ENCODE results near the gene VWA5B2. TPM values are rescaled to one million over a fixed set of nuclear protein-coding genes. Genes with fewer than 3 reads are reported as not detected.

Gene VWA5B2
- total and polyA plus RNA-seq, 9 of the 15 experiments (the other 6 are each of a cell fraction or from before 2014, with no cell fraction given): 0.04 TPM; not detected in 8

DNA sequence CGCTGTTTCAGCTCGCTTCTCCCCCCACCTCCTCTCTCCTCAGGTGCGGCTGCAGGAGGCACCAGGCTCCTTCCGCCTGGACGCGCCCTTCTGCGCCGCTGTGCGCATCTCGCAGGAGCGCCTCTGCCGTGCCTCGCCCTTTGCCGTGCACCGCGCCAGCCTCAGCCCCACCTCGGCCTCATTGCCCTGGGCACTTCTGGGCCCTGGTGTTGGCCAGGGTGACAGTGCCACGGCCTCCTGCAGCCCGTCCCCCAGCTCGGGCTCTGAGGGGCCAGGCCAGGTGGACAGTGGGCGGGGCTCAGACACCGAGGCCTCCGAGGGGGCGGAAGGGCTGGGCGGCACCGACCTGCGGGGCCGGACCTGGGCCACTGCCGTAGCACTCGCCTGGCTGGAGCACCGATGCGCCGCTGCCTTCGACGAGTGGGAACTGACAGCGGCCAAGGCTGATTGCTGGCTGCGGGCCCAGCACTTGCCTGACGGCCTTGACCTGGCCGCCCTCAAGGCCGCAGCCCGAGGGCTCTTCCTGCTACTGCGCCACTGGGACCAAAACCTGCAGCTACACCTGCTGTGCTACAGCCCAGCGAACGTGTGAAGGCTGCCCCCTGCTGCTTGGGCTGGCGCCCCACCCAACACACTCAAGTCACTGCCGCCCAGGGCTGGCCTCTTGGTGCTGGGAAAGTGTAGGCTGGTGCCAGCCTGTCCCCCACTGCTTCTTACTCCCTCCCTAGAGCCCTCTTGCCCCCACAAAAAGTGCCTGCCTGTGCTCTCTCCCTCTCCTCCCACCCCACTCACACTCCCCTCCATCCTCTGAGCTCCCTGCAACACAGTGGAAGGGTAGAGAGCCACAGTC is 12.3 kb downstream of the VWA5B2 start (continued):
- TF ChIP-seq, protein P1, sequence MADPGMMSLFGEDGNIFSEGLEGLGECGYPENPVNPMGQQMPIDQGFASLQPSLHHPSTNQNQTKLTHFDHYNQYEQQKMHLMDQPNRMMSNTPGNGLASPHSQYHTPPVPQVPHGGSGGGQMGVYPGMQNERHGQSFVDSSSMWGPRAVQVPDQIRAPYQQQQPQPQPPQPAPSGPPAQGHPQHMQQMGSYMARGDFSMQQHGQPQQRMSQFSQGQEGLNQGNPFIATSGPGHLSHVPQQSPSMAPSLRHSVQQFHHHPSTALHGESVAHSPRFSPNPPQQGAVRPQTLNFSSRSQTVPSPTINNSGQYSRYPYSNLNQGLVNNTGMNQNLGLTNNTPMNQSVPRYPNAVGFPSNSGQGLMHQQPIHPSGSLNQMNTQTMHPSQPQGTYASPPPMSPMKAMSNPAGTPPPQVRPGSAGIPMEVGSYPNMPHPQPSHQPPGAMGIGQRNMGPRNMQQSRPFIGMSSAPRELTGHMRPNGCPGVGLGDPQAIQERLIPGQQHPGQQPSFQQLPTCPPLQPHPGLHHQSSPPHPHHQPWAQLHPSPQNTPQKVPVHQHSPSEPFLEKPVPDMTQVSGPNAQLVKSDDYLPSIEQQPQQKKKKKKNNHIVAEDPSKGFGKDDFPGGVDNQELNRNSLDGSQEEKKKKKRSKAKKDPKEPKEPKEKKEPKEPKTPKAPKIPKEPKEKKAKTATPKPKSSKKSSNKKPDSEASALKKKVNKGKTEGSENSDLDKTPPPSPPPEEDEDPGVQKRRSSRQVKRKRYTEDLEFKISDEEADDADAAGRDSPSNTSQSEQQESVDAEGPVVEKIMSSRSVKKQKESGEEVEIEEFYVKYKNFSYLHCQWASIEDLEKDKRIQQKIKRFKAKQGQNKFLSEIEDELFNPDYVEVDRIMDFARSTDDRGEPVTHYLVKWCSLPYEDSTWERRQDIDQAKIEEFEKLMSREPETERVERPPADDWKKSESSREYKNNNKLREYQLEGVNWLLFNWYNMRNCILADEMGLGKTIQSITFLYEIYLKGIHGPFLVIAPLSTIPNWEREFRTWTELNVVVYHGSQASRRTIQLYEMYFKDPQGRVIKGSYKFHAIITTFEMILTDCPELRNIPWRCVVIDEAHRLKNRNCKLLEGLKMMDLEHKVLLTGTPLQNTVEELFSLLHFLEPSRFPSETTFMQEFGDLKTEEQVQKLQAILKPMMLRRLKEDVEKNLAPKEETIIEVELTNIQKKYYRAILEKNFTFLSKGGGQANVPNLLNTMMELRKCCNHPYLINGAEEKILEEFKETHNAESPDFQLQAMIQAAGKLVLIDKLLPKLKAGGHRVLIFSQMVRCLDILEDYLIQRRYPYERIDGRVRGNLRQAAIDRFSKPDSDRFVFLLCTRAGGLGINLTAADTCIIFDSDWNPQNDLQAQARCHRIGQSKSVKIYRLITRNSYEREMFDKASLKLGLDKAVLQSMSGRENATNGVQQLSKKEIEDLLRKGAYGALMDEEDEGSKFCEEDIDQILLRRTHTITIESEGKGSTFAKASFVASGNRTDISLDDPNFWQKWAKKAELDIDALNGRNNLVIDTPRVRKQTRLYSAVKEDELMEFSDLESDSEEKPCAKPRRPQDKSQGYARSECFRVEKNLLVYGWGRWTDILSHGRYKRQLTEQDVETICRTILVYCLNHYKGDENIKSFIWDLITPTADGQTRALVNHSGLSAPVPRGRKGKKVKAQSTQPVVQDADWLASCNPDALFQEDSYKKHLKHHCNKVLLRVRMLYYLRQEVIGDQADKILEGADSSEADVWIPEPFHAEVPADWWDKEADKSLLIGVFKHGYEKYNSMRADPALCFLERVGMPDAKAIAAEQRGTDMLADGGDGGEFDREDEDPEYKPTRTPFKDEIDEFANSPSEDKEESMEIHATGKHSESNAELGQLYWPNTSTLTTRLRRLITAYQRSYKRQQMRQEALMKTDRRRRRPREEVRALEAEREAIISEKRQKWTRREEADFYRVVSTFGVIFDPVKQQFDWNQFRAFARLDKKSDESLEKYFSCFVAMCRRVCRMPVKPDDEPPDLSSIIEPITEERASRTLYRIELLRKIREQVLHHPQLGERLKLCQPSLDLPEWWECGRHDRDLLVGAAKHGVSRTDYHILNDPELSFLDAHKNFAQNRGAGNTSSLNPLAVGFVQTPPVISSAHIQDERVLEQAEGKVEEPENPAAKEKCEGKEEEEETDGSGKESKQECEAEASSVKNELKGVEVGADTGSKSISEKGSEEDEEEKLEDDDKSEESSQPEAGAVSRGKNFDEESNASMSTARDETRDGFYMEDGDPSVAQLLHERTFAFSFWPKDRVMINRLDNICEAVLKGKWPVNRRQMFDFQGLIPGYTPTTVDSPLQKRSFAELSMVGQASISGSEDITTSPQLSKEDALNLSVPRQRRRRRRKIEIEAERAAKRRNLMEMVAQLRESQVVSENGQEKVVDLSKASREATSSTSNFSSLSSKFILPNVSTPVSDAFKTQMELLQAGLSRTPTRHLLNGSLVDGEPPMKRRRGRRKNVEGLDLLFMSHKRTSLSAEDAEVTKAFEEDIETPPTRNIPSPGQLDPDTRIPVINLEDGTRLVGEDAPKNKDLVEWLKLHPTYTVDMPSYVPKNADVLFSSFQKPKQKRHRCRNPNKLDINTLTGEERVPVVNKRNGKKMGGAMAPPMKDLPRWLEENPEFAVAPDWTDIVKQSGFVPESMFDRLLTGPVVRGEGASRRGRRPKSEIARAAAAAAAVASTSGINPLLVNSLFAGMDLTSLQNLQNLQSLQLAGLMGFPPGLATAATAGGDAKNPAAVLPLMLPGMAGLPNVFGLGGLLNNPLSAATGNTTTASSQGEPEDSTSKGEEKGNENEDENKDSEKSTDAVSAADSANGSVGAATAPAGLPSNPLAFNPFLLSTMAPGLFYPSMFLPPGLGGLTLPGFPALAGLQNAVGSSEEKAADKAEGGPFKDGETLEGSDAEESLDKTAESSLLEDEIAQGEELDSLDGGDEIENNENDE (IDR thresholded peaks at IDR 0.05; ENCODE audit: low read depth, low read length): no peak
- TF ChIP-seq KDM4B (IDR thresholded peaks at IDR 0.05; ENCODE audit: borderline replicate concordance in 2 of 2, low read depth in 1 of 2) (0 out of 4 replicates have a peak, but pooled peaks of 1 of the 2 experiments have one; percentile 47), ESRRA (IDR thresholded peaks at IDR 0.05; ENCODE audit: borderline replicate concordance, low read depth) (peak; percentile 89), RCOR1 (IDR thresholded peaks at IDR 0.05; ENCODE audit: borderline replicate concordance in 1 of 2, low read depth in 2 of 2, low read length in 2 of 2) (peak in 1 of 2 experiments; percentile 66; a peak in 1 of 4 replicates), GTF2E2 (tag; IDR thresholded peaks at IDR 0.05) (no peak), CXXC5 (CRISPR knock-in tag; IDR thresholded peaks at IDR 0.05) (peak; percentile 72), ZNF124 (CRISPR knock-in tag; IDR thresholded peaks at IDR 0.05) (0 out of 2 replicates have a peak, but pooled peaks have one; percentile 33), ZNF431 (CRISPR knock-in tag; IDR thresholded peaks at IDR 0.05) (no peak), TCF3 (CRISPR knock-in tag; IDR thresholded peaks at IDR 0.05) (peak; percentile 14; the same call in 1 of the 2 replicates), EHMT2 (IDR thresholded peaks at IDR 0.05) (peak; percentile 66; the same call in 1 of the 2 replicates)
- TF ChIP-seq, protein P2, sequence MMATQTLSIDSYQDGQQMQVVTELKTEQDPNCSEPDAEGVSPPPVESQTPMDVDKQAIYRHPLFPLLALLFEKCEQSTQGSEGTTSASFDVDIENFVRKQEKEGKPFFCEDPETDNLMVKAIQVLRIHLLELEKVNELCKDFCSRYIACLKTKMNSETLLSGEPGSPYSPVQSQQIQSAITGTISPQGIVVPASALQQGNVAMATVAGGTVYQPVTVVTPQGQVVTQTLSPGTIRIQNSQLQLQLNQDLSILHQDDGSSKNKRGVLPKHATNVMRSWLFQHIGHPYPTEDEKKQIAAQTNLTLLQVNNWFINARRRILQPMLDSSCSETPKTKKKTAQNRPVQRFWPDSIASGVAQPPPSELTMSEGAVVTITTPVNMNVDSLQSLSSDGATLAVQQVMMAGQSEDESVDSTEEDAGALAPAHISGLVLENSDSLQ (IDR thresholded peaks at IDR 0.05): peak; percentile 22; the same call in 1 of the 2 replicates
- TF ChIP-seq, protein P3, sequence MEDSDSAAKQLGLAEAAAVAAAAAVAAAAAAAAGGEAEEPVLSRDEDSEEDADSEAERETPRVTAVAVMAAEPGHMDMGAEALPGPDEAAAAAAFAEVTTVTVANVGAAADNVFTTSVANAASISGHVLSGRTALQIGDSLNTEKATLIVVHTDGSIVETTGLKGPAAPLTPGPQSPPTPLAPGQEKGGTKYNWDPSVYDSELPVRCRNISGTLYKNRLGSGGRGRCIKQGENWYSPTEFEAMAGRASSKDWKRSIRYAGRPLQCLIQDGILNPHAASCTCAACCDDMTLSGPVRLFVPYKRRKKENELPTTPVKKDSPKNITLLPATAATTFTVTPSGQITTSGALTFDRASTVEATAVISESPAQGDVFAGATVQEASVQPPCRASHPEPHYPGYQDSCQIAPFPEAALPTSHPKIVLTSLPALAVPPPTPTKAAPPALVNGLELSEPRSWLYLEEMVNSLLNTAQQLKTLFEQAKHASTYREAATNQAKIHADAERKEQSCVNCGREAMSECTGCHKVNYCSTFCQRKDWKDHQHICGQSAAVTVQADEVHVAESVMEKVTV (CRISPR knock-in tag; IDR thresholded peaks at IDR 0.05): 0 out of 2 replicates have a peak, but pooled peaks have one; percentile 10

Measured in K562 (cell line).